Activated CD4-positive, alpha-beta memory T cell treated with anti-CD3 and anti-CD28 coated beads for 36 hours (primary cell): ENCODE measurements around the gene MBLAC1. TPM values are rescaled to one million over a fixed set of nuclear protein-coding genes. Genes with fewer than 3 reads are reported as not detected.
A peak's percentile ranks its signal among the peaks of the same experiment; 100 is the strongest.

ENCODE experiments used
- CTCF ChIA-PET: fragments of 350-600 bp; sonication (Branson Sonifier 250); formaldehyde crosslinking; loops from one replicate; lab custom pipeline; 2021; ENCODE audit warnings: antibody characterized with exemption, inconsistent platforms; lab: Charles Lee
- POLR2A ChIA-PET: fragments of 350-600 bp; sonication (Branson Sonifier 250); formaldehyde crosslinking; loops from one replicate; lab custom pipeline; 2021; ENCODE audit warnings: antibody characterized with exemption; lab: Charles Lee
- DNase-seq: peaks from one replicate; pipeline ENCODE4 v3.0.0-alpha.2; 2020
- H3K27ac Mint-ChIP-seq: one replicate; pipeline ENCODE4 v1.8.0; 2021; ENCODE audit warnings: mixed read lengths
- H3K27me3 Mint-ChIP-seq: one replicate; pipeline ENCODE4 v1.8.0; 2021; ENCODE audit warnings: mixed read lengths
- H3K36me3 Mint-ChIP-seq: one replicate; pipeline ENCODE4 v1.8.0; 2021; ENCODE audit warnings: mixed read lengths
- H3K4me1 Mint-ChIP-seq: one replicate; pipeline ENCODE4 v1.8.0; 2021; ENCODE audit warnings: low read depth, mixed read lengths
- H3K4me3 Mint-ChIP-seq: one replicate; pipeline ENCODE4 v1.8.0; 2021; ENCODE audit warnings: mild to moderate bottlenecking, mixed read lengths
- H3K9me3 Mint-ChIP-seq: one replicate; pipeline ENCODE4 v1.8.0; 2021; ENCODE audit warnings: mixed read lengths
- intact Hi-C: fragments of 100-400 bp; cut with micrococcal nuclease; formaldehyde crosslinking; loops from one replicate; pipeline ENCODE4 v1.15.1; 2023
- total RNA-seq, 2 experiments: library from RNA; stranded (reverse); gene quantifications; one replicate each; pipeline ENCODE4 v1.2.3, GENCODE V29; 2021

The MBLAC1 gene
- total RNA-seq, 2 experiments from 2014 or later, result 2.3 to 3.4 TPM

DNA sequence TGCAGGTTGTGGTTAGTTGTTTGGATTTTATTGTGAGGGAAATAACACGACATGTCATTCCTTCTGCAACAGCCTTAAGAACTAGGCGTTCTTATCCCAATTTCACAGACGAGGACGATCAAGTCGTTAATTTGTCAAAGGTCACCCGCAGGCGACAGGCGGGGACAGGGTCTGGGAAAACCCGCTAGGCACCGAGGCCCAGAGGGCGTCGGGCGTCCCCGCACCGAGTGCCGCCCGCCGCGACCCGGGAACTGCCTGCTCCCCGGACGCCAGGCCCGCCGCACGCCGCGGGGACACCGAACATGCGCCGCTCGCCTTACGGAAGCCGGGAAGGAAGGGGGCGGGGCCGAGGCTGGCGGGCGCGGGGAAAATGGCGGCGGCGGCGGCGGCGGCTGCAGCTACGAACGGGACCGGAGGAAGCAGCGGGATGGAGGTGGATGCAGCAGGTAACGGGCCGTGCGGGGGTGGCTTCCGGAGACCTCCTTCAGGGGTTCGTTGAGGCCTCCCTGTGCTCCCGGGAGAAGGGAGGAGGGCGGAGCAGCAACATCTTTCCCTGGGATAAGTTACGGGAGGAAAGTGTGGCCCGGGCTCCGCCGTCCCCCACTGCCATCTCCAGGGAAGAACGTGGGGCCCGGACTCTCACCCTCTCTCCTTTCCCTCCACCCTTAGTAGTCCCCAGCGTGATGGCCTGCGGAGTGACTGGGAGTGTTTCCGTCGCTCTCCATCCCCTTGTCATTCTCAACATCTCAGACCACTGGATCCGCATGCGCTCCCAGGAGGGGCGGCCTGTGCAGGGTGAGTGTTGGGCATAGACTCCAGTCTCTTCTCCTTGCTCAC is 37.9 kb upstream of the MBLAC1 start, which contains the start of gene COPS6:
TSS of gene COPS6 (plus strand) at position 349 of the 837 bp plus-strand sequence. CDS start at position 371, 22 bp downstream.
- Mint-ChIP-seq H3K36me3 (peaks cover 32% of the 10 kb centered on the region), H3K27ac (peak within 1 kb of the TSS; percentile 95), H3K4me3 (peak within 1 kb of the TSS; percentile 93), H3K27me3 (no peaks in the 10 kb centered on the region), H3K4me1 (peaks cover 40% of the 10 kb centered on the region), H3K9me3 (no peaks in the 10 kb centered on the region)
- POLR2A ChIA-PET, result interaction anchor here (1.0 to 4.3 kb wide), 2 partner anchors 12 to 38 kb away, joined by 3 to 44 read pairs; partner anchors contain the start of genes AP4M1, MBLAC1 and MCM7
- intact Hi-C loops, result loop anchor here (1.0 to 10.0 kb wide), 3 partner anchors 11 to 584 kb away; partner anchors contain the start of genes CNPY4, TAF6, ZKSCAN5 and ZNF394
- CTCF ChIA-PET, result interaction anchor here (2.3 kb wide), 1 partner anchor 12 kb away, joined by 11 read pairs; the partner anchor contains the start of genes AP4M1 and MCM7
- DNase-seq, result peak; percentile 89

DNA sequence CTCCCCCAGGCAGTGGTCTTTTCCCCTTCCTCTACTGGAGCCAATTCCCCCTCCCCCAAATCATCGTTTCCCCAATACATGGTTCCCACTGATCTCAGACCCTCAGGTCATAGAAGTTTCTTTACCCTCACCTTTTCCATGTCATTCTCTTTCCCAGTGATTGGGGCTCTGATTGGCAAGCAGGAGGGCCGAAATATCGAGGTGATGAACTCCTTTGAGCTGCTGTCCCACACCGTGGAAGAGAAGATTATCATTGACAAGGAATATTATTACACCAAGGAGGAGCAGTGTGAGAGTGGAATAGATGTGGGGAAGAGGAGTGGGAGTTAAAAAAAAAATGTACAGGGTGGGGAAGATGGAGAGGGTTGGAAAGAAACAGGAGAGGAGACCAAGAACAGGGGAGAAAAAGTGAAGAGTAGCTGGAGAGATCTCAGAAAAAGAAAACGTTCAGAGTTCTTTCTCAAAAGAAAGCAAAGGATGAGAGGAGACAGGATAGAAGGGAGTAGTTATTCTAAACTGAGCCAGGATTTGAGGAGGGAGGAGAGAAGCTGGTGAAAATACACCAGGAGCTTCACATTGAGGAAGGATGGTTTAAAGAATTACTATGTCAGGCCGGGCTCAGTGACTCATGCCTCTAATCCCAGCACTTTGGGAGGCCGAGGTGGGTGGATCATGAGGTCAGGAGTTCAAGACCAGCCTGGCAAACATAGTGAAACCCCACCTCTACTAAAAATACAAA is 37.1 kb upstream of the MBLAC1 start:
- H3K27ac Mint-ChIP-seq, result peak overlapping the region; percentile 95
- DNase-seq, result peak; percentile 34

DNA sequence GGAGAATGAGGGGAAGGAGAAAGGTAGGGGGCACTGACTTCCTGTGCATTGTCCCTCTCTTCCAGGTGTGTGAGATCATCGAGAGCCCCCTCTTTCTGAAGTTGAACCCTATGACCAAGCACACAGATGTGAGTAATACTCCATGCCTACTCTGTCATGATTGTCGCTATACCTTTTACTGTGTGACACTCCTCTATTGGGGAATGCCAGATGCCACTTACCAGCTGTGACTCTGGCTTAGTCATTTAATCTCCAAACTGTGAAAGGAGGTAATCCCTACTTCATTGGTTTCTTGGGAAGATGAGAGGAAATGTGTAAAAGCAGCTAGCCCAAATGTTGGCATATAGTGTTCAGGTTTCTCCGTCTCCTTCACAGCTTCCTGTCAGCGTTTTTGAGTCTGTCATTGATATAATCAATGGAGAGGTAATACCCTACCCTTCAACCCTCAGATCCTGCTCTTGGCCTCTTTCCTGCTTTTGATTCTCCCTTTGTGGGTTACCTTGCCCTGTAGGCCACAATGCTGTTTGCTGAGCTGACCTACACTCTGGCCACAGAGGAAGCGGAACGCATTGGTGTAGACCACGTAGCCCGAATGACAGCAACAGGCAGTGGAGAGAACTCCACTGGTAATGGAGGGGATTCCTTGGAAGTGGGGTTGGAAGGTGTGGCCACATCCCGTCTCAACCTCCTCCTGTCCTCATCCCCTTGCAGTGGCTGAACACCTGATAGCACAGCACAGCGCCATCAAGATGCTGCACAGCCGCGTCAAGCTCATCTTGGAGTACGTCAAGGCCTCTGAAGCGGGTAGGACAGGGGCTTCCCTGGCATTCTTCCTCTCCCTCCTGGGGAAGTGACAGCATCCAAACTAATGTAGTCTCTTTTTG is 36.0 kb upstream of the MBLAC1 start:
- ChIA-PET POLR2A (interaction anchor here (0.7 to 4.3 kb wide), 4 partner anchors 8 to 118 kb away, joined by 3 to 44 read pairs (median 6); partner anchors contain the start of genes AP4M1 and MCM7), CTCF (interaction anchor here (0.6 to 2.3 kb wide), 4 partner anchors 9 to 615 kb away, joined by 3 to 11 read pairs (median 5); partner anchors contain the start of genes AP4M1, MCM7, POP7 and ZNF3)
- intact Hi-C loops, result no loop called here
- no peaks in the 10 kb centered on the region for H3K9me3 Mint-ChIP-seq
- H3K4me1 Mint-ChIP-seq, result peaks cover 49% of the 10 kb centered on the region
- peaks cover 44% of the 10 kb centered on the region for H3K36me3 Mint-ChIP-seq
- no peak for DNase-seq
- peak overlapping the region; percentile 72 for H3K27ac Mint-ChIP-seq
- no peaks in the 10 kb centered on the region for H3K27me3 Mint-ChIP-seq
- H3K4me3 Mint-ChIP-seq, result peak overlapping the region; percentile 53

More for the DNA sequence above, 37.1 kb upstream of the MBLAC1 start:
- intact Hi-C loops, result loop anchor here (1.0 to 10.0 kb wide), 3 partner anchors 11 to 585 kb away; partner anchors contain the start of genes CNPY4, TAF6, ZKSCAN5 and ZNF394
- Mint-ChIP-seq H3K36me3 (peaks cover 36% of the 10 kb centered on the region), H3K9me3 (no peaks in the 10 kb centered on the region), H3K4me1 (peaks cover 40% of the 10 kb centered on the region), H3K27me3 (no peaks in the 10 kb centered on the region), H3K4me3 (peak overlapping the region; percentile 93)
- ChIA-PET POLR2A (interaction anchor here (0.6 to 4.3 kb wide), 4 partner anchors 11 to 339 kb away, joined by 4 to 44 read pairs (median 8); partner anchors contain the start of genes AP4M1, MCM7 and ZCWPW1), CTCF (interaction anchor here (0.6 to 2.3 kb wide), 4 partner anchors 8 to 714 kb away, joined by 5 to 11 read pairs (median 5); partner anchors contain the start of genes AP4M1, MCM7, POP7 and ZNF3)

DNA sequence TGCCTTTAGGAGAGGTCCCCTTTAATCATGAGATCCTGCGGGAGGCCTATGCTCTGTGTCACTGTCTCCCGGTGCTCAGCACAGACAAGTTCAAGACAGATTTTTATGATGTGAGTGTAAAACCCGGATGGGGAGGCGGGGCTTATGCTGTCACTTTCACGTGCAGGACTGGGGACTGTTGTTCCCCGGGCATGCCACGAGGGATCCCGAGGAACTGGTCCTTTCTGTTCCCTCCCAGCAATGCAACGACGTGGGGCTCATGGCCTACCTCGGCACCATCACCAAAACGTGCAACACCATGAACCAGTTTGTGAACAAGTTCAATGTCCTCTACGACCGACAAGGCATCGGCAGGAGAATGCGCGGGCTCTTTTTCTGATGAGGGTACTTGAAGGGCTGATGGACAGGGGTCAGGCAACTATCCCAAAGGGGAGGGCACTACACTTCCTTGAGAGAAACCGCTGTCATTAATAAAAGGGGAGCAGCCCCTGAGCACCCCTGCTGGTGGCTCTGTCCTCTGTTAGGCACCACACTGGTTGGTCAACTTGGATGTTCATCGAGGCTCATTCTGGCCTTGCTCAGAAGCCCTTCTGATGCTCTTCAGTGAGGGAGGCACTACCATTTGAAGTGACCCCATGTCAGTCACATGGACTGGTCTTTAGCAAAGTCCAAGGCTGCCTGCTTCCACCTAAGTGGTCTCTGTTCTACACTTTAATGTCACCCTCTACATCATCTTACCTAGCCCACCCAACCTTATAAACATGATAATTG is 35.2 kb upstream of the MBLAC1 start:
- Mint-ChIP-seq H3K9me3 (no peaks in the 10 kb centered on the region), H3K27ac (peak overlapping the region; percentile 72), H3K4me3 (no peak overlapping the region), H3K36me3 (peaks cover 52% of the 10 kb centered on the region), H3K27me3 (no peaks in the 10 kb centered on the region), H3K4me1 (peaks cover 51% of the 10 kb centered on the region)
- POLR2A ChIA-PET, result interaction anchor here (0.6 to 4.3 kb wide), 2 partner anchors 9 kb away, joined by 5 to 44 read pairs; partner anchors contain the start of genes AP4M1 and MCM7
- intact Hi-C loops, result no loop called here
- peak; percentile 27 for DNase-seq
- CTCF ChIA-PET, result interaction anchor here (1.5 kb wide), 1 partner anchor 614 kb away, joined by 5 read pairs; the partner anchor contains the start of gene POP7

DNA sequence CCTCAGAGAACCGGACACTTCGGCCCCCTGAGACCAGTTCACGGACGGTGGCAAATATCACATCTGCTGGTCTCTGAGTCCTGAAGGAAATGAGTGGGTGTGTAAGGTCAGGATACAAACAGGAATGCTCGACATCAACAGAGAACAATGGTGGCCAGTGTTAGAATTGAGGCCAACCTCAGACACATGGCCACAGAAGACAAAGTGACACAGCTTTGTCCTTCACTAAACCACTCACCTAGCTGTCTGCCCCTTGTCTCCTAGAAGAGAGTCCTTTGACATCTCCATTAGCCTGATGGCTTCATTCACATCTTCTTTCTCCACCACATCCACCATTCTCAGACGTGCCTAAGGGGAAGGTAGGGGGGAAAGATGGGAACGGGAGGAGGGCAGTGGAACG is 33.7 kb upstream of the MBLAC1 start:
- H3K27me3 Mint-ChIP-seq, result no peaks in the 10 kb centered on the region
- POLR2A ChIA-PET, result no interaction called here
- H3K4me3 Mint-ChIP-seq, result no peak overlapping the region
- CTCF ChIA-PET, result no interaction called here
- no peak overlapping the region for H3K27ac Mint-ChIP-seq
- H3K4me1 Mint-ChIP-seq, result peaks cover 53% of the 10 kb centered on the region
- peaks cover 63% of the 10 kb centered on the region for H3K36me3 Mint-ChIP-seq
- DNase-seq, result no peak
- no peaks in the 10 kb centered on the region for H3K9me3 Mint-ChIP-seq
- intact Hi-C loops, result no loop called here

DNA sequence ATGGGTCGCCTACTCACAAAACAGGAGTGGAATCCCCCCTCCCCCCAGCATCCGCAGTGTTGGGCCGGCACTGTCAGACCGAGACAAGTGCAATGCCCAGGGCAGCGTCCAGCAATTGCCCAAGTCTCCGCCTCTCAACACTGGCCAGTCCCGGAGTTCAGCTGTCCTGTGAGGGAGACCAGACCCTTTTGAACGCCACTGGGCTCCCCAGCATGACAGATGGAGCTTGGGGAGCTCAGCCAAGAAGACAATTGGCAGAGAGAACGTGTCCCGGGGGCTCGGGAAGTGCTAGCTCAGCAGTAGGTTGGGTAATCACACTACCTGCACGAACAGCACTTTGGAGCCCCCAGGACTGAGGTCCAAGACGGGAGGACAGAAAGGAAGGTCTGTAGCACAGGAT is 33.3 kb upstream of the MBLAC1 start:
- H3K9me3 Mint-ChIP-seq, result no peaks in the 10 kb centered on the region
- H3K4me1 Mint-ChIP-seq, result peaks cover 55% of the 10 kb centered on the region
- ChIA-PET CTCF (no interaction called here), POLR2A (no interaction called here)
- no peaks in the 10 kb centered on the region for H3K27me3 Mint-ChIP-seq
- intact Hi-C loops, result no loop called here
- H3K27ac Mint-ChIP-seq, result no peak overlapping the region
- H3K4me3 Mint-ChIP-seq, result no peak overlapping the region
- H3K36me3 Mint-ChIP-seq, result peaks cover 67% of the 10 kb centered on the region
- no peak for DNase-seq

DNA sequence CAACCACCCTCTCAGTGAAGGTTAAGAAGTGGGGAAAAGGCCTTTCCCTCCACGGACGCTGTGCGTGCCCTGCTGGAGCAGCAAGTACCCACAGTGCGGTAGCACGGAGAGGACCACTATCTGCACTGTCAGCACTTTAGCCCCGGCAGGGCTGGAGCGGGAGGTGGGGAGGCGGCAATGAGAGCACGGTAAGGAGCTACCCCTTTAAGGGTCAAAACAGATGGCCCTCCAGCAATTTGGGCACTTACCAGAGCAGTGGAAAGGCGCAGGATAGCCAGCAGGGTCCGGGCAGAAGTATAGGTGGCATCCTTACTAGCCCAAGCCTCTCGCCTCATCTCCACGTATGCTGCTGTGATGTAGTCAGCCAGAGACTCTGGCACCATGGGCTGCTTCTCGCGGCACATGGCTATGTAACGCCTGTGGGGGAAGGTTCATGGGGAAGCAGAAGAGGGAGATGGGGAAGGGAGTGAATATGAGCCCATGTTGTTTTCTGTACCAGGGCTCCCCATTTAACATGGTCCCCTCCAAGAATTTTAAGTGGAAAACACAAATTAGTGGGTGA is 32.8 kb upstream of the MBLAC1 start:
- intact Hi-C loops, result no loop called here
- ChIA-PET CTCF (no interaction called here), POLR2A (no interaction called here)
- Mint-ChIP-seq H3K9me3 (no peaks in the 10 kb centered on the region), H3K36me3 (peaks cover 71% of the 10 kb centered on the region), H3K4me3 (no peak overlapping the region), H3K27me3 (no peaks in the 10 kb centered on the region), H3K4me1 (peaks cover 59% of the 10 kb centered on the region), H3K27ac (no peak overlapping the region)
- no peak for DNase-seq

DNA sequence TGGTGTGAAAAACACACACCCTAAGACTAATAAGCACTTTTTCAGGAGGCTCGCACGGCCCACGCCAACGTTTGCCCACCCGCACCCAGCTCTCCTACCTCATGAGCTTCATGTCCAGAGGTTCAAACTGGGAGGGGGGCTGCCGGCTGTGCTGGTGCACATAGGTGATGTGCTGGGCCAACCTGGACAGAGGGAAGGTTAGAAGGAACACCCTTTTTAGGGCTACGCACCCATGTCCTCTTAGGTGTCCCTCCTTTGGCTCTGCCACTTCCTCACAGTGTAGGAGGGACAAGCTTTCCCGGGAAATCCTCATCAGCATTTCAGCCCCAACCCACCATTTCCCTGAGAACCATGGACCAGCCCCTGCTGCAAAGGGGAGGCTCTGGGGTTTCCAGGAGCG is 31.5 kb upstream of the MBLAC1 start:
- POLR2A ChIA-PET, result no interaction called here

DNA sequence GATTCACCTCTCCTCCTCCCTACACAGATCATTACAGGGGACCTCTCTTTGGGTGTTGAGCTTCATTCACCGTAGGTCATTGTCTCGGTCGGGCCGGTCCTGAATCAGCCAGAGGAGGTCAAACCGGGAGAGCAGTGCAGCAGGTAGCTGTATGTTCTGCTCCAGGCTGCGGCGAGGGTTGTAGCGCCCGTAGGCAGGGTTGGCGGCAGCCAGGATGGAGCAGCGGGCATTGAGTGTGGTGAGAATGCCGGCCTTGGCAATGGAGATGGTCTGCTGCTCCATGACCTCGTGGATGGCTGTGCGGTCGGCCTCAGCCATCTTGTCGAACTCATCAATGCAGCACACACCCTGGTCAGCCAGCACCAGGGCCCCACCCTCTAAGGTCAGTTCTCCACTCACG is 31.1 kb upstream of the MBLAC1 start:
- H3K27ac Mint-ChIP-seq, result no peak overlapping the region
- no peaks in the 10 kb centered on the region for H3K9me3 Mint-ChIP-seq
- peaks cover 85% of the 10 kb centered on the region for H3K36me3 Mint-ChIP-seq
- POLR2A ChIA-PET, result no interaction called here
- CTCF ChIA-PET, result interaction anchor here (0.6 to 0.8 kb wide), 2 partner anchors 13 to 21 kb away, joined by 3 read pairs; no protein-coding TSS in a partner anchor
- no peak for DNase-seq
- H3K4me3 Mint-ChIP-seq, result no peak overlapping the region
- intact Hi-C loops, result no loop called here
- H3K27me3 Mint-ChIP-seq, result no peaks in the 10 kb centered on the region
- H3K4me1 Mint-ChIP-seq, result peaks cover 56% of the 10 kb centered on the region

More for the DNA sequence above, 31.5 kb upstream of the MBLAC1 start:
- Mint-ChIP-seq H3K36me3 (peaks cover 83% of the 10 kb centered on the region), H3K9me3 (no peaks in the 10 kb centered on the region), H3K27ac (no peak overlapping the region), H3K4me1 (peaks cover 60% of the 10 kb centered on the region), H3K4me3 (no peak overlapping the region), H3K27me3 (no peaks in the 10 kb centered on the region)
- intact Hi-C loops, result no loop called here
- no peak for DNase-seq
- CTCF ChIA-PET, result interaction anchor here (0.6 to 0.8 kb wide), 2 partner anchors 13 to 20 kb away, joined by 3 read pairs; no protein-coding TSS in a partner anchor

DNA sequence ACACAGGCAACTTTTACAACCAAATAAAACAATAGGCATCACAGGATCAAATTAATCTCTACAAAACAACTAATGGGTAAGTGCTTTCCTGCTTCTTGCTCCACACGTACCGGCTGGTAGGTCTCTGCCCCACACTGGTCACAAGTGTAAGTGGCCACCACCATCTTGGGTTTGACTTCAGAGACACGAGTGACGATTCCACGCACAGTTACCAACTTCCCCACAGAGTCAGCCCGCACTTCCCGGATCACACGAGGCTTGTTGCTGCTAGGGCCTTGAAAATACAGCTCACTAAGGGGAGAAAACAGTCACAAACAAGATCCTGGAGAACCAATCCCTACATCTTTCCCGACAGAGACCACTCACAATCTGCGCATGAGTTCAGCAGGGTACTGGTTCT is 27.9 kb upstream of the MBLAC1 start:
- no peaks in the 10 kb centered on the region for H3K27me3 Mint-ChIP-seq
- H3K36me3 Mint-ChIP-seq, result peaks cover 62% of the 10 kb centered on the region
- no peak for DNase-seq
- H3K27ac Mint-ChIP-seq, result peak overlapping the region; percentile 95
- peaks cover 50% of the 10 kb centered on the region for H3K4me1 Mint-ChIP-seq
- CTCF ChIA-PET, result no interaction called here
- no peaks in the 10 kb centered on the region for H3K9me3 Mint-ChIP-seq
- intact Hi-C loops, result no loop called here
- H3K4me3 Mint-ChIP-seq, result peak overlapping the region; percentile 59
- POLR2A ChIA-PET, result interaction anchor here (0.6 to 1.1 kb wide), 2 partner anchors 8 to 13 kb away, joined by 3 read pairs; no protein-coding TSS in a partner anchor
